Measurements from ENCODE around the gene HOXB2.
"Not testable (repeated sequence)": the region's sequence is repeated elsewhere in the genome, so short reads cannot be mapped to it uniquely, and the experiment has no call there.

The HOXB2 gene

DNA sequence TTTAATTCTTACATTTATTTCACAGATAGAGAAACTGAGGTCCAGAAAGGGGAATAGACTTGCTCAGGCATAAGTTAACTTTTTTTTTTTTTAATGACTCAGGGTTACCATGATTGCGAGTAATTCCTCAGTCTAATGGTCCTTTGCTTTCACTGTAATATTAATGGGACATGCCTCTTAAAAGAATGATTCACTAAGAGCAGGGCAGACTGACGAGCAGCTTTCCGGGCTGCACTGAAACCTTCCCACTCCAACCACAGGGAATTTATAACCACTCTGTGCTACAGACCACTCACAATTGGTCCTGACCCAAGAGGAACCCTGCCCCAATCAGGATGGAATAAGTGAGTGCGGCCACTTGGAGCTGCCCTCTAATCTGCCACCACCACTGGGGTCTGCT lies 5.7 kb downstream of the HOXB2 start:
- no peak for DNase-seq

- no peak for DNase-seq
These were observed 7.6 kb downstream of the HOXB2 start for GRCh38 chr17:48537316-48537715.

DNA sequence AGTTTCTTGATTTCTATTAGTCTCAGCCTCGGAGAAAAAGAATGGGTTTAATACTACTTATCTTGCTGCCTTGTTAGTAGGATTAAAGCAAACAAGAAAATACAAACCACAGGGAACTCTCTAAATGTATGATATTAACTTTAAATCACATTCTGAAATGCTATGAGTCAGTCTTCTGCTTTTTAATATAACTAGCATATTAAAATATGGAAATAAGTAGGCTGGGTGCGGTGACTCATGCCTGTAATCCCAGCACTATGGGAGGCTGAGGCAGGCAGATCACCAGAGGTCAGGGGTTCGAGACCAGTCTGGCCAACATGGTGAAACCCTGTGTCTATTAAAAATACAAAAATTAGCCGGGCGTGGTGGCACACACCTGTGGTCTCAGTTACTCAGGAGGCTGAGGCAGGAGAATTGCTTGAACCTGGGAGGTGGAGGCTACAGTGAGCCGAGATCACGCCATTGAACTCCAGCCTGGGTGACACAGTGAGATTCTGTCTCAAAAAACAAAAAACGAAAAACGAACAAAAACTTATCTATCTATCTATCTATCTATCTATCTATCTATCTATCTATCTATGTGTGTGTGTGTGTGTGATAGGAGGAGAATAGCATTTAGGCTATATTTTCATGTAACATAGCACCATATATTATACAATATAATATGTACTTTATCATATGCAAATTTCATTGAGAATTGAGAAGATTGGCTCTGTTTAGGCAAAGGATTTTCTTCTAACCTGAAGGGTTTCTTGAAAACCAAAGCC lies 8.9 kb downstream of the HOXB2 start:
- not testable (repeated sequence) for DNase-seq

DNA sequence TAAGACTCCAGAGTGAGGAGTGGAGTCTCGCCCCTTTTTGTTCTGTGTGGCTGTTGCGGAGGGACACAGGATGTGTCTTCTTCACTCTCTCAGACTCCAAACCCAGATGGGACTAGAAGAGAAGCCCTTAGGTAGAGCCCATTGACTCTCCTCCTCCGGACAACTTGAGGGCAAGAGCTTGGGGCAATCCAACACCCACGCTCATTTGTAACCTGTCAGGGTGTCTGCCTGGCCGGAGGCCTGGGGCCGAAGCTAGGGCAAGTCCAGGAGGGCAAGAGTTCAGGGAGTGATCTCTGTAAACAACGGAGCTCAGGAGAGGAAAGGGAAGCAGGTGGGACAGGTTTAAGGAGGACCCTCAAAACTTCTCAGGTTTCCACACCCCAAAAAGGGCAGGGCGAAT lies 12.6 kb downstream of the HOXB2 start:
- DNase-seq: no peak

DNA sequence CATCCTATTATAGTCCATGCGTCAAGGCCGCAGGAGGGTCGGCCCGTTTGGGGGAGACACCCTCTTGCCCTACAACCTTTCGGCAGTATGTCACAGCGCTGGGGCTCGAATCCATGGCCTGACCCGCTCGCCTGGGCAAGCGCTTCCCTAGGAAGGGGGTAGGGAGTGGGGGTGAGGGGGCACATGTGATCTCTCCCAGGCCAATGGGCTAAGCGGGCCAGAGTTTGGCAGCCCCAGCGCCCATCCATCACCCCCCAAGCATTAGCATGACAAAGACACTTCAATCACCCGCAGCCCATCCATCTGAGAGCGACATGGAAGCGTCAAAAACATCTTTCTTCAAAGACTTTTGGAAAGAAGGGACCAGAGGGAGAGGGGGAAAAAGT lies 14.0 kb downstream of the HOXB2 start, which contains the start of gene HOXB1:
HOXB1 (minus strand) TSS at position 125 of the 386 bp plus-strand sequence; CDS start at position 18, 107 bp downstream.
- no peak for DNase-seq

GRCh38 chr17:48530208-48530886 lies 14.6 kb downstream of the HOXB2 start:
- DNase-seq: no peak

DNA sequence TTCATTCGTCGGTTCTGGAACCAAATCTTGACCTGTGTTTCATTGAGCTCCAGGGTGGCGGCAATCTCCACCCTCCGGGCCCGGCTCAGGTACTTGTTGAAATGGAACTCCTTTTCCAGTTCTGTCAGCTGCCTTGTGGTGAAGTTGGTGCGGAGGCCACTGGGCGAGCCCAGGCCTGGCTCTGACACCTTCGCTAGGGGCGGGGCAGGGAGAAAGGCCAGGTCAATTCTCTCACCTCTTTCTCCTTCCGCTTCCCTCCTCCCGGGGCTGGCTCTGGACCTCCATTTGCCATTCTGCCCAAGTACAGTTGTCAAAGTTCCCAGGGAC lies 15.3 kb downstream of the HOXB2 start:
- DNase-seq: no peak

DNA sequence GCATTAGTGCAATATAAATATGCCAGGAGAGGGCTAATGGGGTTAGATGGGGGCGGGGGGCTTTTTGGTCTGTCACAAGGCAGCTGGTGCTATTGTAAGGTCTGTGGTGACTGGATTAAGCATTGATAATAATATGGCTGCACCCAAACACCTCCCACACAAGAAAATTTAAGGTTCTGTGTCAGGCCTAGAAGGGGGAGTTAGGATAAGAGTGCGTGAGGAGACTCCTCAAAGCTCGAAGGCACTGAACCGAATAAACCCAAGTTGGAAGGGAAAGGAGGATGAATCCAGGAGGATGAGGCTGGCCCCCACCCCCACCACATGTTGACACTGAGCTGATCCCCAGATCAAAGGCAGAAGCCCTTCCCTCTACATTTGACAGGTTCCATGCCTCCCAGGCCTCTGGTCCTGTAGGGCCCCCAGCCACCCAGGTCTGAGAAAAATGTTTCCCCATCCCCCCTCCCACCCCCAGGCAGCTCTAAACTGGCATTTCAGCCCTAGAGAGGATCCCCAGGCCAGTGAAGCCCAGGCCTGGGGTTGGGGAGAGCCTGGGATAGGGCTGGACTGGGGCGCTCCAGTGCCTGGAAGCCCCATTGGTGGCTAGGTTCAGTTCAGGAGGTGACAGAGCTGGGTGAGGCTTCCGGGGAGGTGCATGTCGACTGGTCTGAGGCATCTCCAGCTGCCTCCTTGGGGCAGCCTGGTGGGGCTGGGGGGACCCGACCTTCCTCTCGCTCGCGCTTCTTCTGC lies 15.8 kb downstream of the HOXB2 start:
- no peak for DNase-seq

- no peak for DNase-seq
These were observed 16.6 kb downstream of the HOXB2 start for GRCh38 chr17:48528153-48528935.

DNA sequence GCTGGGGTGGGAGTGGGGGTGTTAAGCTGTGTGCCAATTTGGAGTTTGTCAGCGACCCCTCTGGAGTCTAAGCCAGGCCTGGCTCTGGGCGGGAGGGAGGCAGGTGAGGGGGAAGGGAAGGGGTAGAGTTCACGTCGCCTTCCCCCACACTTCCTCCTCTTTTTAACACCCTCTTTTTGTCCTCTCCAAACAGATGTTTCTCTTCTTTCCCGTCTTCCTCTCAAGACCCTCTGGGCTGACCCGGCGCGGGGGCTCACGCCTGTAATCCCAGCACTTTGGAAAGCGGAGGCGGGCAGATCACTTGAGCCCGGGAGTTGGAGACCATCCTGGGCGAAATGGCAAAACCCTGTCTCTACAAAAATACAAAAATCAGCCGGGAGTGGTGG lies 17.4 kb downstream of the HOXB2 start:
- no peak for DNase-seq

GRCh38 chr17:48526608-48527546 lies 18.0 kb downstream of the HOXB2 start:
- DNase-seq: no peak

DNA sequence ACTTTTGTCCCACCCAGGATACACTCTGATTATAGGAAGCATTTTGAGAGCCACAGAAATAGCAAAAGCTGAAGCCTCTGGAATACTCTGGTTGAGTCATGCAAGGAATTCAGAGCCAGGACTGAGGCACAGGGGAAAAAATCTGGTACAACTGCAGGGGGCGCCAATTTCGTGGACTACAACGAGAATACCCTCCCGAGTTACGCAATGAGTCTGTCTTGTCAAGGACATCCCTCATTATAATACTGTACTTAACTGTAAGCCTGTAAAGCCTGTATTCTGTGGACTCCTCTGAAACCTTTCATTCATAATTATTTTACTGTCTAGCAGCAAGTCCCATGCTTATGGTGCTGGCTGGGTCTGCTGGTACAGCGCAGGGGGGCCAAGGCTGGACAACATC lies 21.9 kb downstream of the HOXB2 start:
- no peak for DNase-seq

DNA sequence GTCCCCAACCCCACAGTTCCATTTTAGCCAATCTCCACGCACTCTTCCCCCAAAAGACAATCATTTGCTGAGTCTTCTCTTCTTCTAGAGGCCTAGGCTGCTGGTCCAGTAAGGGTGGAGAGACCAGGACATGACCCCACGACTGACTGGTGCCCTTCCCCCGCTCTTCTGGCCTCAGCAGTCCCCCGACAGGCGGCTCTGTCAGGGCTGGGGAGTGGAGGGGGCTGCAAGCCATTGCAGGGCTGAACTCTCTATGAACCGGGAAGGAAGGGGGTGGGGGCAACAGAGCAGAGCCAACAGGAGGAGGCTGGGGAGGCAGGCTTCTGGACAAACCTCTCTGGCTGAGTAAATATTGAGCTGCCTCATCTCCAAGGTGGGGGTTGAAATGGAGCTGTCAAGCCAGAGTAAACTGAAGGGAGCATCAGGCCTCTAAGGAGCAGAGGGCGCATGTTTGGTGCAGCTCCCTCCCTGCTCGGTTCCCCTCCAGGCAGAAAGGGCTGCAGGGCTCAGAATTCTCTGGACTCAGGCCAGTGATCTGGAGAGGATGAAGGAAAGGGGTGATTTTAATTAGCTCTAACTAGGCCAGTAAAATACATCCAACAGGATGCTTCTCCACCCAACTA lies 22.8 kb downstream of the HOXB2 start:
- DNase-seq: no peak

DNA sequence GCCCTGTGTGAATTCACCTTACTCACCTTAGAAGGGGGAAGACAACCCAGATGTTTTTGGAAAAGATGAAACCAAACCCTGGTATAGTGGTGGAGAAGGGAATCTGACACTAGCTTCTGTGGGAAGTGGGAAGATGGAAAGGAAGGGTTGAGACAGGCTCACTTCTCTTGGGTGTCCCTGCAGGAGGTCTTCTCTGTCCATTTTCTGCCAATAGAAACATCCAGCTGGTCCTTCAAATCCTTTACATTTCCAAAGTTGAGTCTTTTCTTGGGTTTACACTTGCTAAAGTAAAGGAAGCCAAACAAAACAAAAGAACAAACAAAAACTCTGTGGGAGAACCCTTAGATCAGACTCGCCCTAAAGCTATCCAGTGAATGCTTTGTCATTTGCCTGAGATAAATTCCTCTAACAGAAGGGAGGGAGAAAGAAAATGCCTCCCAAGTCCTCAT lies 24.3 kb downstream of the HOXB2 start:
- no peak for DNase-seq

DNA sequence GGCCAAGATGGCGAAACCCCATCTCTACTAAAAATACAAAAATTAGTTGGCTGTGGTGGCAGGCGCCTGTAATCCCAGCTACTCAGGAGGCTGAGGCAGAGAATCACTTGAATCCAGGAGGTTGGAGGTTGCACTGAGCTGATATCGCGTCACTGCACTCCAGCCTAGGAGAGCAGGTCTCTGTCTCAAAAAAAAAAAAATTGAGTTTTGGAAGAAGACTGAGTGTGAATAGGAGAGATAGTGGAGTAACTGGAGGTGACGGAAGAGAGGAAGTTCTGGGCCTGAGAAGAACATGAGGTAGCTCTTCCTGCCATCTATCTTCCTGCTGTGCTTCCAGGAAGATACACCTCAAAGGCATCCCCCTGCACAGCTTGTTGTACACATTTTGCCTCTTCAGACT lies 25.5 kb downstream of the HOXB2 start:
- DNase-seq: no peak

GRCh38 chr17:48517478-48517877 lies 27.4 kb downstream of the HOXB2 start:
- no peak for DNase-seq

DNA sequence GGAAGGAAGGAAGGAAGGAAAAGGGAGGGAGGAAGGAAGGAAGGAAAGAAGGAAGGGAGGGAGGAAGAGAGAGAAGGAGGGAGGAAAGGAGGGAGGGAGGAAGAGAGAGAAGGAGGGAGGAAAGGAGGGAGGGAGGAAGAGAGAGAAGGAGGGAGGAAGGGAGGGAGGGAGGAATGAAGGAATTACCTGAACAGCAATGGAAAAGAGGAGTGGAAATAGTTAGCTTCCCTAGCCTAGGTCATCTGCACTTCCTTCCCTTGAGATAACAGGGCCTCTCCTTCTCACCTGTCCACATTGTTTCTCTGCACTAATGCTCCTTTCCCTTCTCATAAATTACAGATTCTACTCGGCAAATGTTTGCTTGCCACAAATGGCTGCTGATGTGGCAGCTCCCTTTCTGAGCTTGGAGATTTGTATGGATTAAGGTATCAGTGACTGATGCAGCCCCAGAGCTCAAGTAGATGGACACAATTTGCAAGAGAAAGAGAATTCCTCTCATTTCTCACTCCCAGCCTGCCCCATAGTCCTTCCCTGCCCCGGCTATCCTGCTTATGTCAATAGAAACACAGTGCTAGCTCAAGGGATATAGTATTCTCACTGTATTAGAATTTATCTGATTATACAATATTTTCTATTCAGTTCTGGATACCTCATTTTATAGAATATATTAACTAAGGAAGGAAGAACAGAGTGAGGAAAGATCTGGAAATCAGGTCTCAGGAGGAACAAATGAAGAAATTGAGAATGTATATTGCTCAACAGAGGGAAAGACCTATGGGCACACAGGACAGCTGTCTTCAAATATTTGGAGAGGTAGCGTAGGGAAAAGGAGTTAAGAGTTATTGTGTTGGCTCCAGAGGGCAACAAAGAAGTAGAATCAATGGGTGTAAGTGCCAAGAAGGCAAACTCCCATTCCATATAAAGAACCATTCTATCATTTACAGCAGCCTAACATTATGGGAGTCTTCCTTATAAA lies 28.7 kb downstream of the HOXB2 start:
- DNase-seq: no peak

GRCh38 chr17:48514477-48514876 lies 30.4 kb downstream of the HOXB2 start:
- DNase-seq: no peak

- DNase-seq: no peak
These were observed 31.0 kb downstream of the HOXB2 start for GRCh38 chr17:48513666-48514455.

All from NCI-H1694 (cell line).